GM13976 (cell line): ENCODE results near the gene FAF1.

Experiments used
- DNase-seq: peaks from one replicate; pipeline ENCODE4 v3.0.0; 2012; ENCODE audit warnings: low spot score
- in situ Hi-C: fragments of 300-500 bp; cut with MboI; formaldehyde crosslinking; loops from one replicate; pipeline ENCODE4 v1.12.0; 2022; ENCODE audit warnings: low sequenced_read_pairs, mixed read lengths, inconsistent platforms; ENCODE audit not compliant: unreplicated experiment
- TF ChIP-seq, protein P1 (sequence below): IDR thresholded peaks from 2 replicates; pipeline ENCODE4 v1.5.1; 2012; ENCODE audit warnings: borderline replicate concordance, mild to moderate bottlenecking; ENCODE audit not compliant: insufficient read depth; ENCODE audit errors: extremely low read depth, missing control alignments, control extremely low read depth

Gene FAF1

DNA sequence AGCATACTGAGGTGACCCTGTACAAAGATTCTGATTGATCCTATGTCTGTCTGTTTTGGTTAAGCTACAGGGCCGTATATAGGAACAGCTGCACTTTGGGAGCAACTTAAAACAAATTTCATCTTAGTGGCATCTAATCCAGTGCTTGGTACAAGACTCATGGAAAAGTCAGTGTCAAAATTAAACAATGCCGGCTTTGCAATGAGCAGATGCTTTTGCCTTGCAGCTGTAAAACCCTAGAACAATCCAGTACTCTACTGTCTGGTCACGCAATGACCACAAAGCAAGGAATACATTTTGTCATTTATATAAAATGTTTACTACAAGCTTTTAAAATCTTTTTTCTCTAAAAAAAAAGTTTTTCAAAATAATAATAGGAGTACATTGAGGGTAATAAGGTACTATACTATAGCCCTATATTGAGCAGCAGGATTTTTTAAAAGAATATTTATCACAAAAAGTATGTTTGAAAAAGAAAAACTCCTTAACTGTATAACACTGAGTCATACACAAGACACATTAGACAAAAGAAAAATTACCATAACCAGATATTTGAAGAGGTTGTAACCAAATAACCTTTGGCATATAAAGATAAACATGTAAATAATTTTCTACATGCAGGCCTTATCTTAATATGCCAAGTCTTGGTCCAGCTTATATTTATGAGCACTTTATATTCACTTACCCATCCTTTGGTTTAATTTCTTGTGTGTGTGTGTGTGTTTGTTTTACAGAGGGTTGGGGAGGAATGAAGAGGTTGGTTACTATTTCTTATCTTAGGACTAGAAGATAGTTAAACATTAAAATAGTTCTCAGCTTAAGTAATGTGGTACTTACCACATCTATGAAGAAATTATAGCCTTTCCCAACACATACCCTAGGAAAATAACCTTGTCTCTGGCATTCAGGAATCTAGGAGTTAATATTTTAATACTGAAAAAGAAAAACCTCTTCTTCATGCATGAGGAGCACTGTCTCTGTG is 262.3 kb downstream of the FAF1 start:
- TF ChIP-seq, protein P1, sequence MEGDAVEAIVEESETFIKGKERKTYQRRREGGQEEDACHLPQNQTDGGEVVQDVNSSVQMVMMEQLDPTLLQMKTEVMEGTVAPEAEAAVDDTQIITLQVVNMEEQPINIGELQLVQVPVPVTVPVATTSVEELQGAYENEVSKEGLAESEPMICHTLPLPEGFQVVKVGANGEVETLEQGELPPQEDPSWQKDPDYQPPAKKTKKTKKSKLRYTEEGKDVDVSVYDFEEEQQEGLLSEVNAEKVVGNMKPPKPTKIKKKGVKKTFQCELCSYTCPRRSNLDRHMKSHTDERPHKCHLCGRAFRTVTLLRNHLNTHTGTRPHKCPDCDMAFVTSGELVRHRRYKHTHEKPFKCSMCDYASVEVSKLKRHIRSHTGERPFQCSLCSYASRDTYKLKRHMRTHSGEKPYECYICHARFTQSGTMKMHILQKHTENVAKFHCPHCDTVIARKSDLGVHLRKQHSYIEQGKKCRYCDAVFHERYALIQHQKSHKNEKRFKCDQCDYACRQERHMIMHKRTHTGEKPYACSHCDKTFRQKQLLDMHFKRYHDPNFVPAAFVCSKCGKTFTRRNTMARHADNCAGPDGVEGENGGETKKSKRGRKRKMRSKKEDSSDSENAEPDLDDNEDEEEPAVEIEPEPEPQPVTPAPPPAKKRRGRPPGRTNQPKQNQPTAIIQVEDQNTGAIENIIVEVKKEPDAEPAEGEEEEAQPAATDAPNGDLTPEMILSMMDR = no peak
- in situ Hi-C loops = no loop called here
- no peak for DNase-seq

DNA sequence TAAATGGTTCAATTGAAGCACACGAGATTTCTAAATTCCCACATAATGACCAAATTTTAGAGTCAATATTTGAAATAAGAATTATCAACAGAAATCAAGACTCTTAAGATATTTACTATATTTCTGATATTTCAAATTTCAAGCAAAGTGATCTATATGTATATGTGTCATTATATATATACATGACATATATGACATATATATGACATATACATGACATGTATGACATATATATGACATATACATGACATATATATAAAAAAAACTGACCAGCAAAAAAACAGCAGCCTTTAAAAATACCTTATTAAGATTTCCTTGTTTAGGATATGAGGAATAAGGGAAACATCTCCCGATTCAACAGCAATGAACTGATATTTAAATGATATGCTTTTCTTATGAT is 266.2 kb downstream of the FAF1 start:
- TF ChIP-seq, protein P1 = no peak
- no peak for DNase-seq
- in situ Hi-C loops = no loop called here

DNA sequence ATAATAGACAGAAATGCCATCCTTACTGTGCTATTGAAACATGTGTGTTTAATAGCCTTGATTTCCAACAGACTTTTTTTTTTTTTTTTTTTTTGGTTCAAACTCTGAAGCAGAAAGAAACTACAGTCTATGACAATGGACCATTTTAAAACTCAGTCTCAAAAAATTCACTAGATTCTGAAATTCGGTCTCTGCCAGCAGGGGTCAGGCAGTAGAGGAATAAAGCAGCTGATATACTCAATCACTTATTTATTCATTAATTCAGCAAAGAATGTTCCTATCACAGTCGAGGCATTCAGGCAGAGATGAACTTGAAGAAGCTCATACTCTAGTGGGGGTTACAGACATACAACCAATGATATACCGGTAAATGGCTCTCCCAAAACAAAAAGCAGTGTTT is 275.9 kb downstream of the FAF1 start:
- DNase-seq = no peak
- in situ Hi-C loops = no loop called here

DNA sequence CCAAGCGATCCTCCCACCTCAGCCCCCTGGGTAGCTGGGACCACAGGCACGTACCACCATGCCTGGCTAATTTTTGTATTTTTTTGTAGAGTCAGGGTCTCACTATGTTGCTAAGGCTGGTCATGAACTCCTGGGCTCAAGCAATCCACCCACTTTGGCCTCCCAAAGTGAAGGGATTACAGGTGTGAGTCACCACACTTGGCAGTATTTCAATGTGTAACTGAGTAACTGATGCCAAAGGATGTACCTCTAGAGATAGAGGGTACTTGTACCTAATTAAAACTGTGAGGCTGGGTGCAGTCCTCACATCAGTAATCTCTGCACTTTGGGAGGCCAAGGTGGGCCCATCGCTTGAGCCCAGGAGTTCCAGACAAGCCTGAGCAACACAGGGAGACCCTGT is 278.1 kb downstream of the FAF1 start:
- no peak for DNase-seq
- in situ Hi-C loops = no loop called here
- TF ChIP-seq, protein P1 = no peak

More for the DNA sequence above, 275.9 kb downstream of the FAF1 start:
- TF ChIP-seq, protein P1 = no peak

DNA sequence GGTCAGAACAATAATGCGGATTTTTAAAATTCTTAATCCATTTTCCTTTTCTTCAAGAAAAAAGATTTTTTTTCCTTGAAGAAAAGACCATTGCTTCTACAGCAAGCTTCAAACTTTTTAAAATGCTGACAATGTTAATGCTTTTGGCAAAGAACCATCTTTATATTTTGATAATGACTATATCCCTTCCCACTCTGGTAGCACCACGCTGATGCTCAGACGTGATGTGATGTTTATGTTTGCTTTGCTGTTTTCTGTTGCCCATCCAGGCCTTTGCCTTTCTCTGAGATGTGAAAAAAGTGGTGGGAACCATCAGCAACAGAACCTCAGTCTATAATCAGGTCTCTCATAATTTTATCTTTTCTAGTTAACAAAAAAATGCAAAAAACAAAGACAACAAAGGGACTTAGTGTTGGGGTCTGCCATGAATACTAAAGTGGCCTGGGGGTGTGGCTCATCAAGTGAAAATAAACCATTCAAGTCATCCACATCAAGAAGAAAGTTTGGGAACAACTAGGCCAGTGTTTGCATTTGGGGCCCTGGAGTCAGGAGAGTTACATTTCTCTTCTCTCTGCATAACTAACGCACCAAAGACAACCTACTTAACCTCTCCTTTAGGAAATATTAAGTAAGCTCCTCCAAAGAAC is 292.2 kb downstream of the FAF1 start:
- TF ChIP-seq, protein P1 = no peak
- DNase-seq = no peak
- in situ Hi-C loops = no loop called here

DNA sequence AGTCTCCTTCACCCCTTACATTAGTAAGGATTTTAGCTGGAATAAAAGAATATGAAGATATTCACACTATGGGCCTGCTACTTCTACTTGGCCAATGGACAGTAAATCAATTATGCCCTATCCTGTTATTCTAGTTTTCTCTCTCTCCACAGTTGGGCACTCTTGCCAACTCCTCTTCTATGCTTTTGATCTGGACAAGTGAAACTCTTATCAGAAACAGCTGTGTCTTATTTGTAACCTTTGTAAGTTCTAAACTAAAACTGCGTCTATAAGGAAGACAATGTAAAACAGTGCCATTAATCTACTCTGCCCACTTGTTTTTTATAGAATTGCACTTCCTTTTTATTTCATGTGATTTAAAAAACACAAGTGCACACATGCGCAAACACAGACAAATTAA is 292.8 kb downstream of the FAF1 start:
- TF ChIP-seq, protein P1 = no peak
- in situ Hi-C loops = no loop called here
- DNase-seq = no peak
